ENCODE results near the gene TPM4.

The TPM4 gene

GRCh38 chr19:16042533-16043085, 33.7 kb upstream of the TPM4 start:
- no peak for DNase-seq

- DNase-seq, result no peak
Observed at GRCh38 chr19:16043156-16043757, 33.0 kb upstream of the TPM4 start.

GRCh38 chr19:16044746-16045145, 31.5 kb upstream of the TPM4 start:
- no peak for DNase-seq

GRCh38 chr19:16045171-16045570, 31.1 kb upstream of the TPM4 start:
- DNase-seq, result no peak

- DNase-seq, result no peak
Observed at GRCh38 chr19:16045893-16046292, 30.4 kb upstream of the TPM4 start.

GRCh38 chr19:16048583-16048982, 27.7 kb upstream of the TPM4 start:
- DNase-seq, result no peak

- peak; percentile 69 for DNase-seq
Observed at GRCh38 chr19:16051254-16052025, 24.9 kb upstream of the TPM4 start.

GRCh38 chr19:16052353-16052752, 23.9 kb upstream of the TPM4 start:
- DNase-seq, result no peak

GRCh38 chr19:16057062-16057461, 19.2 kb upstream of the TPM4 start:
- DNase-seq, result no peak

GRCh38 chr19:16060294-16060693, 16.0 kb upstream of the TPM4 start:
- no peak for DNase-seq

GRCh38 chr19:16061943-16062342, 14.4 kb upstream of the TPM4 start:
- DNase-seq, result no peak

- peak; percentile 63 for DNase-seq
Observed at GRCh38 chr19:16062789-16063188, 13.5 kb upstream of the TPM4 start.

- no peak for DNase-seq
Observed at GRCh38 chr19:16064209-16064889, 11.9 kb upstream of the TPM4 start.

GRCh38 chr19:16066611-16067104, 9.6 kb upstream of the TPM4 start:
- peak; percentile 65 for DNase-seq

- no peak for DNase-seq
Observed at GRCh38 chr19:16067205-16067938, 8.9 kb upstream of the TPM4 start.

- no peak for DNase-seq
Observed at GRCh38 chr19:16068696-16069259, 7.5 kb upstream of the TPM4 start.

- no peak for DNase-seq
Observed at GRCh38 chr19:16069813-16070365, 6.4 kb upstream of the TPM4 start.

- DNase-seq, result peak; percentile 92
Observed at GRCh38 chr19:16070366-16070990, 5.8 kb upstream of the TPM4 start.

- DNase-seq, result no peak
Observed at GRCh38 chr19:16071072-16071691, 5.1 kb upstream of the TPM4 start.

- DNase-seq, result no peak
Observed at GRCh38 chr19:16073481-16073880, 2.8 kb upstream of the TPM4 start.

- DNase-seq, result peak; percentile 37
Observed at GRCh38 chr19:16073988-16074387, 2.3 kb upstream of the TPM4 start.
